Esophagus muscularis mucosa (tissue), 4 donors: ENCODE data around the gene RHOT2. TPM values are rescaled to one million over a fixed set of nuclear protein-coding genes. Genes with fewer than 3 reads are reported as not detected.

Source experiments
- DNase-seq: peaks from one replicate; pipeline ENCODE4 v3.0.0-alpha.2; 2017; ENCODE audit errors: extremely low spot score
- H3K27ac ChIP-seq, 4 donors: fragments of 200-600 bp; sonication (generic); replicated peaks in 1 of 4; 1 replicate in 3 of 4; 2 replicates in 1 of 4; pipeline ENCODE4 v1.5.1; 2016 to 2019; ENCODE audit warnings: mild to moderate bottlenecking in 1 of 4
- H3K27me3 ChIP-seq, 4 donors: fragments of 200-600 bp; sonication (generic); one replicate each; pipeline versions ENCODE4 v1.5.1 to v1.6.0; 2016 to 2019
- H3K36me3 ChIP-seq, 4 donors: fragments of 200-600 bp; sonication (generic); one replicate each; pipeline ENCODE4 v1.5.1; 2016 to 2019
- H3K4me1 ChIP-seq, 4 donors: fragments of 200-600 bp; sonication (generic); one replicate each; pipeline ENCODE4 v1.5.1; 2016 to 2019
- H3K4me3 ChIP-seq, 4 donors: fragments of 200-600 bp; sonication (generic); 1 replicate in 2 of 4; 2 replicates in 2 of 4; pipeline ENCODE4 v1.5.1; 2016 to 2019; ENCODE audit warnings: mild to moderate bottlenecking in 4 of 4, moderate library complexity in 1 of 4
- H3K9me3 ChIP-seq, 4 donors: fragments of 200-600 bp; sonication (generic); 1 replicate in 3 of 4; 2 replicates in 1 of 4; pipeline ENCODE4 v1.5.1; 2016 to 2019
- EP300 ChIP-seq: sonication (generic); formaldehyde crosslinking; IDR thresholded peaks from one replicate; pipeline ENCODE4 v1.6.1; 2017; ENCODE audit warnings: antibody characterized with exemption
- POLR2A ChIP-seq: fragments of 450-650 bp; IDR thresholded peaks from one replicate; pipeline ENCODE4 v1.6.1; 2017; ENCODE audit warnings: antibody characterized with exemption, moderate library complexity, mild to moderate bottlenecking, low read depth
- POLR2AphosphoS5 ChIP-seq, 2 donors: sonication (generic); formaldehyde crosslinking; IDR thresholded peaks; one replicate each; pipeline ENCODE4 v1.6.1; 2017; ENCODE audit warnings: antibody characterized with exemption in 2 of 2
- WGBS: methylation state at CpG from one replicate; pipeline ENCODE4 v1.1.5; 2018; 5-methylcytosine and 5-hydroxymethylcytosine counted together
- intact Hi-C: fragments of 100-400 bp; cut with DNase I; formaldehyde crosslinking; loops from one replicate; pipeline ENCODE4 v1.15.1; 2023
- total RNA-seq, 4 donors: library from RNA; depleted of rRNA; stranded (reverse); fragments of >200 nt; gene quantifications; one replicate each; pipeline versions ENCODE4 v1.1.0 to v1.2.1, GENCODE V29; 2016
- TF ChIP-seq, protein P1 (sequence below), 3 experiments: fragments of 200-600 bp in 2 of 3; fragments of 450-650 bp in 1 of 3; sonication (generic) in 2 of 3; IDR thresholded peaks; one replicate each; pipeline ENCODE4 v1.5.1; 2017 to 2019; ENCODE audit warnings: antibody characterized with exemption in 3 of 3, mild to moderate bottlenecking in 2 of 3, moderate library complexity in 1 of 3

Gene RHOT2
- total RNA-seq, 4 donors from 2014 or later: 34.5 to 67.5 (median 58.6) TPM

DNA sequence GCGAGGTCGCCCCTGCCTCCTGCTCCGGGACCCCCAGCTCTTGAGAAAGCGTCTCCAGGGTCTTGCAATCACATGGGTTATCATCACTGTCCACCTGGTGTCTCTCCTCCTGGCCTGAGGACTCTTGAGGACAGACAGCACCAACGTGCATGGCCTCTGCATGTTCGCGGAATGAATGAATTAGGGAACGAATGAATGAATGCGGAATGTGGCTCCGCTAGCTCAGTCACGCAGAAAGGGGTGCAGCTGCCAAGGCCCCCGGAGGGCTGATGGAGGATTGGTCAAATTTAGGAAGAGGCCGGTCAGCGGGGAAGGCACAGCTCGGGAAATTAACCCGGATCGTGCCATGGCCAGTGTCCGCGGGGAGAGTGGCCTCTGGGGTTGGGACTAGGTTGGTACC is 34.4 kb downstream of the RHOT2 start:
- Histone ChIP-seq H3K27ac (no peak overlapping the region), H3K4me3 (no peak overlapping the region), H3K9me3 (no peaks in the 10 kb centered on the region), H3K4me1 (peaks cover 5 to 40% (median 24%) of the 10 kb centered on the region in 4 donors), H3K27me3 (peaks cover 0 to 99% (median 67%) of the 10 kb centered on the region in 4 donors), H3K36me3 (no peaks in the 10 kb centered on the region)
- intact Hi-C loops: no loop called here
- WGBS: 89% methylated on average over 19 of the region's 19 CpGs
- TF ChIP-seq POLR2A (no peak), POLR2AphosphoS5 (IDR thresholded peaks at IDR 0.05) (no peak), EP300 (no peak)
- TF ChIP-seq, protein P1, sequence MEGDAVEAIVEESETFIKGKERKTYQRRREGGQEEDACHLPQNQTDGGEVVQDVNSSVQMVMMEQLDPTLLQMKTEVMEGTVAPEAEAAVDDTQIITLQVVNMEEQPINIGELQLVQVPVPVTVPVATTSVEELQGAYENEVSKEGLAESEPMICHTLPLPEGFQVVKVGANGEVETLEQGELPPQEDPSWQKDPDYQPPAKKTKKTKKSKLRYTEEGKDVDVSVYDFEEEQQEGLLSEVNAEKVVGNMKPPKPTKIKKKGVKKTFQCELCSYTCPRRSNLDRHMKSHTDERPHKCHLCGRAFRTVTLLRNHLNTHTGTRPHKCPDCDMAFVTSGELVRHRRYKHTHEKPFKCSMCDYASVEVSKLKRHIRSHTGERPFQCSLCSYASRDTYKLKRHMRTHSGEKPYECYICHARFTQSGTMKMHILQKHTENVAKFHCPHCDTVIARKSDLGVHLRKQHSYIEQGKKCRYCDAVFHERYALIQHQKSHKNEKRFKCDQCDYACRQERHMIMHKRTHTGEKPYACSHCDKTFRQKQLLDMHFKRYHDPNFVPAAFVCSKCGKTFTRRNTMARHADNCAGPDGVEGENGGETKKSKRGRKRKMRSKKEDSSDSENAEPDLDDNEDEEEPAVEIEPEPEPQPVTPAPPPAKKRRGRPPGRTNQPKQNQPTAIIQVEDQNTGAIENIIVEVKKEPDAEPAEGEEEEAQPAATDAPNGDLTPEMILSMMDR (IDR thresholded peaks at IDR 0.05): no peak
- no peak for DNase-seq

DNA sequence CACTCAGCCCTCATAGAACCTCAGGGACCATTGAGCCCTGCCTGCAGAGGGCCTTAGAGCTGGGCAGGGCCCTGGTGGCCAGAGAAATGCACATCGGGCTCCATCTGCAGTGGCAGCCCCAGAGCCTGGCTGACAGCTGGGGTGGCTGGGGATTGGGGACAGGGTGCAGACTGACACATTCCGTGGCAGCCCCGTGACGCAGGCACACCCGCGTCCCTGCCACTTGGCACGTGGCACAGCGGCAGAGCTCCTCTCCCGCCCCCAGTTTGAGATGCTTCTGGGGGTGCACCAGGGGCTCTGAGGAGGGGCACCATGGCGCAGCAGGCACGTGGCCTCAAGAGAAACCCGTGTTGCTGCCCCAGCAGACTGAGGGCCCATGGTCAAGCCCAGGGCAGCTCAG is 35.5 kb downstream of the RHOT2 start:
- Histone ChIP-seq H3K27ac (no peak overlapping the region), H3K4me1 (peaks cover 5 to 40% (median 24%) of the 10 kb centered on the region in 4 donors), H3K9me3 (no peaks in the 10 kb centered on the region), H3K36me3 (no peaks in the 10 kb centered on the region), H3K4me3 (no peak overlapping the region), H3K27me3 (peaks cover 0 to 99% (median 74%) of the 10 kb centered on the region in 4 donors)
- no peak for DNase-seq
- WGBS: 86% methylated on average over 7 of the region's 12 CpGs
- intact Hi-C loops: no loop called here
- no peak for TF ChIP-seq POLR2AphosphoS5 (IDR thresholded peaks at IDR 0.05)
- TF ChIP-seq, protein P1 (IDR thresholded peaks at IDR 0.05): no peak
- no peak for TF ChIP-seq EP300
- no peak for TF ChIP-seq POLR2A

DNA sequence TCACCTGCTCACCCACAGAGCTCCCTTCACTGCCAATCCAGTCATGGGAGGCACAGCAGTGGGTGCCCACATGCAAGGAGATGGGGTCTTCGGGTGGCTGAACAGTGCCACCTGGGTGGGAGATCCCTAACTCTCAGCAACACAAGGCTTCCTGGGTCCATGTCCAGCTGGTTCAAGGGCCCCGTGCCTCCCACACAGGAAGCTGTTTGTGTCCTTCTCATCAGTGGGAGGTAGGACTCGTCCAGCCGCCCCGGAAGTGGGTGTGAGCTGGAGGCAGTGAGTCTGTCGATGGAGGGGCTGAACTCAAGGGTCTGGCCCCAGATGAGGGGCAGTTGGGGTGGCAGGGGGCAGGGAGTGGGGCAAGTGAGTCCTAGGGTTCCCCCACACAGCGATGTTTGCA is 36.1 kb downstream of the RHOT2 start:
- WGBS: 83% methylated on average over 1 of the region's 7 CpGs
- Histone ChIP-seq H3K9me3 (no peaks in the 10 kb centered on the region), H3K27ac (no peak overlapping the region), H3K4me1 (peaks cover 5 to 40% (median 24%) of the 10 kb centered on the region in 4 donors), H3K27me3 (peaks cover 0 to 99% (median 80%) of the 10 kb centered on the region in 4 donors), H3K36me3 (no peaks in the 10 kb centered on the region), H3K4me3 (no peak overlapping the region)
- DNase-seq: no peak
- intact Hi-C loops: no loop called here
- TF ChIP-seq POLR2A: no peak
- no peak for TF ChIP-seq POLR2AphosphoS5 (IDR thresholded peaks at IDR 0.05)
- no peak for TF ChIP-seq EP300
- TF ChIP-seq, protein P1 (IDR thresholded peaks at IDR 0.05): no peak

DNA sequence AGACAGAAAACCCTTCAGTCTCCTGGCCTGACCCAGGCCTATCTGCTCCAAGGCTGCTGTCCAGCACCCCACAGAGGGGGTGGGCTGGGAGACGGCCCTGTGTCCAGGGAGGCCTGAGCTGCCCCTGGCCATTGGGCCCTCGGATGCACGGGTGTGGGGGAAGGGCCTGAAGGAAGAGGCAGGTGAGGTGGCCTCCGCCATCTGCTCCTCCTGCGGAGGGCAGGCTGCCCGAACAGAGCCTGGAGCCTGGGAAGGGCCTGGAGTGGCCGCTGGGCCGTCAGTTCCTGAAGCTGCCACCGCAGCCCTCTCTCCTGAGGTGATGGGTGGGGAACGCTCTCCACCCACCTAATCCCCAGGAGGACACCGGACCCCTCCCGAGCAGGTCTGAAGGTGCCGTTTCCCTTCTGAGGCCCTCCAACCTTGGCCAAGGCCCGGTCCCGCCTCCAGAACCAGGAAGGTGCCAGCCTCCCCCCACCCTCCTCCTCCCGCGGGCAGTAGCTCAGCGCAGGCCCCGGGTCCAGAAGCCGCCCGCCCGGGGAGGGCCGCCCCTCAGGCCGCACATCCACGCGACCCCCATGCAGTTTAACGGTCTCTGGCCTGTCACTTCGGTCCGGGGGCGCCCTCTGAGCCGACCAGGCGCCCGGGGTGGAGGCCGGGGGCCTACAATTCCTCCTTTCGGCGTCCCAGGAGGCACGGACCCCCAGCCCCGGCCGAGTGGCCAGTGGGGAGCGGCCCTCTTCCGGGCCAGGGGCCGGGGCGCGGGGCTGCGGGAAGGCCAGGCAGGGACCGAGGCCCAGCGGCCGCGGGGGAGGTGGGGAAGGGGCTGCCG is 36.8 kb downstream of the RHOT2 start:
- peaks cover 5 to 44% (median 27%) of the 10 kb centered on the region in 4 donors for H3K4me1 ChIP-seq
- no peak for TF ChIP-seq EP300
- TF ChIP-seq, protein P1 (IDR thresholded peaks at IDR 0.05): no peak
- no peak for TF ChIP-seq POLR2AphosphoS5 (IDR thresholded peaks at IDR 0.05)
- no peak for TF ChIP-seq POLR2A
- H3K9me3 ChIP-seq: no peaks in the 10 kb centered on the region
- H3K36me3 ChIP-seq: no peaks in the 10 kb centered on the region
- peaks cover 0 to 99% (median 86%) of the 10 kb centered on the region in 4 donors for H3K27me3 ChIP-seq
- no peak overlapping the region for H3K27ac ChIP-seq
- WGBS: 20% methylated on average over 3 of the region's 50 CpGs
- no peak for DNase-seq
- intact Hi-C loops: no loop called here
- H3K4me3 ChIP-seq: no peak overlapping the region
